ENCODE measurements around the gene FAM3A.
A peak's percentile ranks its signal among the peaks of the same experiment; 100 is the strongest.

The FAM3A gene

DNA sequence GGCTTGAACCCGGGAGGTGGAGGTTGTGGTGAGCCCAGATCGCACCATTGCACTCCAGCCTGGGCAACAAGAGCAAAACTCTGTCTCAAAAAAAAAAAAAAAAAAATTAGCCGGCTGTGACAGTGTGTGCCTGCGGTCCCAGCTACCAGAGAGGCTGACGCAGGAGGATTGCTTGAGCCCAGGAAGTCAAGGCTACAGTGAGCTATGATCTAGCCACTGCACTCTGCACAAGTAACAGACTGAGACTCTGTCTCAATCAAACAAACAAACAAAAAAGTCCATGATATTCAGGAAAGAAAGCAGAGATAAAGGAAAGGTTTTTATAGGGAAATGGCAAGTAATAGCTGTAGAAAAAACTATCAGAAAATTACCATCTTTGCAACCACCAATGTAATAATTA, 34.8 kb downstream of the FAM3A start:
- TF ChIP-seq, protein P1, sequence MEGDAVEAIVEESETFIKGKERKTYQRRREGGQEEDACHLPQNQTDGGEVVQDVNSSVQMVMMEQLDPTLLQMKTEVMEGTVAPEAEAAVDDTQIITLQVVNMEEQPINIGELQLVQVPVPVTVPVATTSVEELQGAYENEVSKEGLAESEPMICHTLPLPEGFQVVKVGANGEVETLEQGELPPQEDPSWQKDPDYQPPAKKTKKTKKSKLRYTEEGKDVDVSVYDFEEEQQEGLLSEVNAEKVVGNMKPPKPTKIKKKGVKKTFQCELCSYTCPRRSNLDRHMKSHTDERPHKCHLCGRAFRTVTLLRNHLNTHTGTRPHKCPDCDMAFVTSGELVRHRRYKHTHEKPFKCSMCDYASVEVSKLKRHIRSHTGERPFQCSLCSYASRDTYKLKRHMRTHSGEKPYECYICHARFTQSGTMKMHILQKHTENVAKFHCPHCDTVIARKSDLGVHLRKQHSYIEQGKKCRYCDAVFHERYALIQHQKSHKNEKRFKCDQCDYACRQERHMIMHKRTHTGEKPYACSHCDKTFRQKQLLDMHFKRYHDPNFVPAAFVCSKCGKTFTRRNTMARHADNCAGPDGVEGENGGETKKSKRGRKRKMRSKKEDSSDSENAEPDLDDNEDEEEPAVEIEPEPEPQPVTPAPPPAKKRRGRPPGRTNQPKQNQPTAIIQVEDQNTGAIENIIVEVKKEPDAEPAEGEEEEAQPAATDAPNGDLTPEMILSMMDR (IDR thresholded peaks at IDR 0.05; ENCODE audit: insufficient read depth, missing control alignments), result no peak
- FAIRE-seq (no peak), DNase-seq (ENCODE audit: insufficient read length, low spot score) (no peak)

DNA sequence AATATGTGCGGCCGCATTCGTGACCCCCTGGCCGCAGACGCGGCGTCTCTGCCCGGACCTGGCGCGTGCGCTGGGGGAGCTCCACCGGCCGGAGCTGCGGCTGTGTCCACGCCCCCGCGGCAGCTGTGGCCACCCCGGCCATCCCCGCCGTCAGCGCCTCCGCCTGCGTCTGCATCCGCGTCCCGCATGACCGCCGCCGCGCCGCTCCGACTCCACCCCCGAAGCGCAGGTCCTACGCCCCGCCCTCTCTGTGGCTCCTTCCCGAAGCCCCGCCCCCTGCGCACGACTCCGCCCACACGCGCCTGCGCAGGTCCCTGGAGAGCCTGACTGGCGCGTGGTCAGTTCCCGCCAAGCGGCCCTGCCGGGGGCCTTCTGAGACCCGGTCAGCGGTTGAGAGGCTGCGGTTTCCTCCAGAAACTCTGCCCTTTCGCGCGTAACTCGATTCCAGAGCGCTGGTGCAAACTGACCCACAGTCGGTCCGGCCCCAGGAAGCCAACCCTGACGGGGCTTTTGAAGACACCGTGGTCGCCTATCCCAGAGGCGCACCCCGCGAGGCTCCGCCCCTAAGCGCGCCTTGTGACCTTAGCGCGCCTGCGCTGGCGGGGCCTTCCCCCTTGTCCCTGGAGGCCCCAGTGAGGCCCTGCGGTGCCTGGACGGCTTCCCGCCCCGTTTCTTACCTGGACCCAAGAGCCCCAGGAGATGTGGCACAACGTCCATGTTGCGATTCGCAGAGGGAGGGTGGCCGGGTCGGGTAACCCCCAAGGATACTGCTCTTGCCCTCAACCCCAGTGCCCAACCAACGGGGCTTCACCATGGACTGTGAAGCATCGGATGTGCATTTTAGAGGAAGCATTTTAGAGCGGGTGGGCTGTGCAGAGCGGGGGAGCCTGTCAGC, 37.1 kb downstream of the FAM3A start, which contains the start of gene LAGE3:
TSS of gene LAGE3 (minus strand) at position 554 of the 895 bp plus-strand sequence. CDS start at position 188, 366 bp downstream.
- TF ChIP-seq, protein P1 (IDR thresholded peaks at IDR 0.05; ENCODE audit: insufficient read depth, missing control alignments), result no peak
- DNase-seq (ENCODE audit: insufficient read length, low spot score), result peak; percentile 69
- FAIRE-seq, result no peak

DNA sequence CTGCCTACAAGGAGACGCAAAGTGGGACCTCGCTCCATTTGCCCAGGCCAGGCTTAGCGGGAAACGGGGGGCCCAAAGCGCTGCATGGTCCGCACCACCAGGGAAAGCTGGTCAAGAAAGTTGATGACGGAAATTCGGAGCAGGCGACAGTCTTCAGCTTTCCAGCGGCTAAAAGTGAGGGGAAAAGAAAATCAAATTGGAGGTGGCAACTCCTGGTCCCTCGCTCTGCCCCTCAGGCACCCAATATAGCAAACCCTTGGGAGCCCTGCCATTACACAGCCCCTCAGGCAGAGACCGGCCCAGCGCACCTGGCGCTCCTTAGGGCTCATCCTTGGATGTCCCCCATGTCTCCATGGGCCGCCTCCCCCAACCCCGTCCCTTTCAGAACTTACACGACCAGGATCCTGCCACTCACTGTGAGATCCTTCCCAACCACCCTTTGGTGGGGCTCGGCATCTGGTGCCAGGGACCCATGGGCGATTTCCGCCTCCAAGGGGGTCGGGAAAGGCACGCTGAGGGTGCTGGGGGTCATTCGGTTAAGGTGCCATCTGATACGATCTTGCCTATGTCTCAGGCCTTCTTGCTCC, 38.0 kb downstream of the FAM3A start:
- DNase-seq (ENCODE audit: insufficient read length, low spot score) (no peak), FAIRE-seq (no peak)
- TF ChIP-seq, protein P1 (IDR thresholded peaks at IDR 0.05; ENCODE audit: insufficient read depth, missing control alignments), result no peak

DNA sequence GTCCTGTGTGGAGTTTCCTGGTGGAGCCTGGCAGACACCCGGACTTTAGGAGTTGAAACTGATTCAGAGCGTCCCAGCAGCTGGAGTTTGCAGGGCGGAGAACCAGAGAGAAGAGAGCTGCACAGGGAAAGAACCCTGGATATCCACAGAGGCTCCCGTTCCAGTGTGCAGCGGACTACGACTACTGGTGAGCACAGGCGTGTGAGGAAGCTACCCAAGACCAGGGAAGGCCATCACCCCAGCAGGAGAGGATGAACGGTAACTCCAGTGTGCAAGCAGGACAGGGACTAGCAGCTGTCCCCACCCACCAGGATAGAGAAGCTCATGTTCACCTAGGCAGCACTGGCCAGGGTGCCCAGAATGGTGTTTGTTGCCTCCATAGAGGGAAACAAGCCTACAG, 39.2 kb downstream of the FAM3A start:
- TF ChIP-seq, protein P1 (IDR thresholded peaks at IDR 0.05; ENCODE audit: insufficient read depth, missing control alignments), result no peak
- DNase-seq (ENCODE audit: insufficient read length, low spot score), result no peak
- FAIRE-seq, result no peak

DNA sequence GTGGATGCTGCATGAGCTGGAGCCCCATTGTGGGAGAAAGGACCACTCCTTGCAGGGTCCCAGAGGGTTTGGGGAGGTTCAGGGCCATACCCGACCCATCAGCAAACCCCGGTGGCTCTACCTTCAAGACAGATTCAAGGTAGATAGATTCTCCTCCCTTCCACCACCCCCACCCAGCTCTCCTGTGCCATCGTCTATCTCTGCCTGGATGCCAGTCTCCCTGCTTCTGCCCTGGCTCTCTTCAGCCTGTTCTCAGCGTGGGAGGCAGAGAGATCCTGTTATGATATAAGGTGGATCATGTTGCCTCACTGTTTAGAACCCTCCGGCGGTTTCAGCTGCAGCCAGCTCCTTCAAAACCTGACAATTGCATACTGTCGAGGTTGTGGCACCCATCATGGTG, 42.3 kb downstream of the FAM3A start:
- FAIRE-seq, result no peak
- DNase-seq (ENCODE audit: insufficient read length, low spot score), result no peak
- TF ChIP-seq, protein P1 (IDR thresholded peaks at IDR 0.05; ENCODE audit: insufficient read depth, missing control alignments), result no peak

DNA sequence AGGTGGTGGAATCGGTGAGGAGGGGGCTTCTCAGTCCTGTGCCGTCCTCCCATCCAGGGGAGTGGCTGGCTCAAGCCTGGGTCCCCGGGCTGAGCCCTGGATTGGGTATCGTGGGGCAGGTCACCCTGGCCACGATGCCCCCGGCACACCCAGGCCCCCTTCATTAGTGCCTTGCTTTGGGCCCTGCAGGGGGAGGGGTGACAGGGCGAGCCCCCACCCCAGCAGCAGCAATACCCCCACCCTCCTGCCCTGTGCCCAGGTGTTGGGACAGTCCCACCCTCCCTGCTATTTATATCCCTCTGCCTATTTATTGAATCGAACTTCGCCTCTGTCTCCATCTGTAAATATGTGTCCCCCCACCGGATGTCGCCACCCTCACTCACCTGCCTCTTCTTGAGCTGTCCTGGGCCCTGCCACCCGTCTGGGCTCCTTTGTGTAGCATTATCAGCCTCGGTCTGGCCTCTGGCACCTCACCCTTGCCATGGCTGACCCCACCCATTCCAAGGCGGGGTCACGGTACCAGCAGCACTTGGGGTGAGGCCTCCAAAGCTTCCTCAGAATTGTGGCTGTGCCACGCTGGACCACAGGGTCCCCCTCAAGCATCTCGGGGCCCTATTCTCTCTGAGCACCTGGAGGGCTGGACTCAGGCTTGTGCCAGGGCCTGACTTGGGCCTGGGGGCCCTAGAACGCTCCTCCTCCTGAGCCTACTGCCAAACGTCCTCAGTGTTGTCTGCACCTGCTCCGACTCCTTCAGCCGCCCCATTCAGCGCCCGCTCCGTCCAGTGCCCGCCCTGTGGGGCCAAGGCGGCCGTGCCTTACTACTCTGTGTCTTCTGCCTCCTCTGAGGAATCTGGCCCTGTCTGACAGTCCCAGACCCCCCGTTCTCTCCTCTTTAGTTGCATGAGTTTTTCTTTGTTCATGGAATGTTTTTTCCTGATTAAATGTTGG, 43.1 kb downstream of the FAM3A start:
- TF ChIP-seq, protein P1 (IDR thresholded peaks at IDR 0.05; ENCODE audit: insufficient read depth, missing control alignments), result no peak
- DNase-seq (ENCODE audit: insufficient read length, low spot score), result no peak
- FAIRE-seq, result no peak
